Mammary epithelial cell (primary cell): Measurements from ENCODE around the gene TUT4.

Experiments used
- EZH2 ChIP-seq: IDR thresholded peaks from 2 replicates; pipeline ENCODE4 v1.6.1; 2012; ENCODE audit warnings: low read length, inconsistent platforms, borderline replicate concordance
- TF ChIP-seq, protein P1 (sequence below), 2 donors: IDR thresholded peaks in 1 of 2; conservative IDR thresholded peaks in 1 of 2; 2 replicates each; pipeline ENCODE4 v1.5.1; 2011 to 2012; ENCODE audit warnings: inconsistent platforms in 2 of 2, low read length in 2 of 2, mild to moderate bottlenecking in 2 of 2, control low read depth in 1 of 2, low read depth in 1 of 2; ENCODE audit not compliant: insufficient read depth in 1 of 2; ENCODE audit errors: extremely low read depth in 1 of 2

- TF ChIP-seq, protein P1, sequence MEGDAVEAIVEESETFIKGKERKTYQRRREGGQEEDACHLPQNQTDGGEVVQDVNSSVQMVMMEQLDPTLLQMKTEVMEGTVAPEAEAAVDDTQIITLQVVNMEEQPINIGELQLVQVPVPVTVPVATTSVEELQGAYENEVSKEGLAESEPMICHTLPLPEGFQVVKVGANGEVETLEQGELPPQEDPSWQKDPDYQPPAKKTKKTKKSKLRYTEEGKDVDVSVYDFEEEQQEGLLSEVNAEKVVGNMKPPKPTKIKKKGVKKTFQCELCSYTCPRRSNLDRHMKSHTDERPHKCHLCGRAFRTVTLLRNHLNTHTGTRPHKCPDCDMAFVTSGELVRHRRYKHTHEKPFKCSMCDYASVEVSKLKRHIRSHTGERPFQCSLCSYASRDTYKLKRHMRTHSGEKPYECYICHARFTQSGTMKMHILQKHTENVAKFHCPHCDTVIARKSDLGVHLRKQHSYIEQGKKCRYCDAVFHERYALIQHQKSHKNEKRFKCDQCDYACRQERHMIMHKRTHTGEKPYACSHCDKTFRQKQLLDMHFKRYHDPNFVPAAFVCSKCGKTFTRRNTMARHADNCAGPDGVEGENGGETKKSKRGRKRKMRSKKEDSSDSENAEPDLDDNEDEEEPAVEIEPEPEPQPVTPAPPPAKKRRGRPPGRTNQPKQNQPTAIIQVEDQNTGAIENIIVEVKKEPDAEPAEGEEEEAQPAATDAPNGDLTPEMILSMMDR (conservative IDR thresholded peaks at IDR 0.05 in 1 of 2, IDR thresholded peaks at IDR 0.05 in 1 of 2; ENCODE audit: extremely low read depth in 1 of 2, insufficient read depth in 1 of 2, low read depth in 1 of 2, low read length in 2 of 2), result no peak
- no peak for TF ChIP-seq EZH2
These were observed 39.9 kb upstream of the TUT4 start for GRCh38 chr1:52592637-52593323.
